ENCODE results near the gene NOTUM.

- TF ChIP-seq, protein P1, sequence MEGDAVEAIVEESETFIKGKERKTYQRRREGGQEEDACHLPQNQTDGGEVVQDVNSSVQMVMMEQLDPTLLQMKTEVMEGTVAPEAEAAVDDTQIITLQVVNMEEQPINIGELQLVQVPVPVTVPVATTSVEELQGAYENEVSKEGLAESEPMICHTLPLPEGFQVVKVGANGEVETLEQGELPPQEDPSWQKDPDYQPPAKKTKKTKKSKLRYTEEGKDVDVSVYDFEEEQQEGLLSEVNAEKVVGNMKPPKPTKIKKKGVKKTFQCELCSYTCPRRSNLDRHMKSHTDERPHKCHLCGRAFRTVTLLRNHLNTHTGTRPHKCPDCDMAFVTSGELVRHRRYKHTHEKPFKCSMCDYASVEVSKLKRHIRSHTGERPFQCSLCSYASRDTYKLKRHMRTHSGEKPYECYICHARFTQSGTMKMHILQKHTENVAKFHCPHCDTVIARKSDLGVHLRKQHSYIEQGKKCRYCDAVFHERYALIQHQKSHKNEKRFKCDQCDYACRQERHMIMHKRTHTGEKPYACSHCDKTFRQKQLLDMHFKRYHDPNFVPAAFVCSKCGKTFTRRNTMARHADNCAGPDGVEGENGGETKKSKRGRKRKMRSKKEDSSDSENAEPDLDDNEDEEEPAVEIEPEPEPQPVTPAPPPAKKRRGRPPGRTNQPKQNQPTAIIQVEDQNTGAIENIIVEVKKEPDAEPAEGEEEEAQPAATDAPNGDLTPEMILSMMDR (conservative IDR thresholded peaks at IDR 0.05 in 1 of 2, IDR thresholded peaks at IDR 0.05 in 1 of 2; ENCODE audit: extremely low read depth in 1 of 2, insufficient read depth in 1 of 2, low read depth in 1 of 2, low read length in 2 of 2): no peak
- TF ChIP-seq EZH2 (IDR thresholded peaks at IDR 0.05; ENCODE audit: borderline replicate concordance, low read length): no peak
Observed at GRCh38 chr17:81933178-81933699, 27.7 kb downstream of the NOTUM start.

All from mammary epithelial cell (primary cell).